Measurements from ENCODE around the gene PERP.

DNA sequence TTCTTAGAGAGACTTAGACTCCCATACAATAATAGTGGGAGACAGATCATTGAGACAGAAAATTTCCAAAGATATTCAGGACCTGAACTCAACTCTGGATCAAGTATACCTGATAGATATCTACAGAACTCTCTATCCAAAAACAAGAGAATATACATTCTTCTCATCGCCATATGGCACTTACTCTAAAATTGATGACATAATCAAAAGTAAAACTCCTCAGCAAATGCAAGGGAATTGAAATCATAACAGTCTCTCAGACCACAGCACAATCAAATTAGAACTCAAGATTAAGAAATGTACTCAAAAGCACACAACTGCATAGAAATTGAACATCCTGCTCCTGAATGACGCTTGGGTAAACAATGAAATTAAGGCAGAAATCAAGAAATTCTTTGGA, 28.7 kb downstream of the PERP start:
- TF ChIP-seq EZH2phosphoT487 (IDR thresholded peaks at IDR 0.05; ENCODE audit: borderline replicate concordance, low read depth): no peak
- TF ChIP-seq ELF1 (IDR thresholded peaks at IDR 0.05): no peak
- TF ChIP-seq CTCF (IDR thresholded peaks at IDR 0.05): no peak
- TF ChIP-seq SMC3 (IDR thresholded peaks at IDR 0.05; ENCODE audit: low read depth, low read length): no peak
- TF ChIP-seq EP300 (IDR thresholded peaks at IDR 0.05; ENCODE audit: borderline replicate concordance in 1 of 2, low read depth in 1 of 2, low read length in 1 of 2): no peak
- TF ChIP-seq GATA2 (CRISPR knock-in tag; IDR thresholded peaks at IDR 0.05): no peak
- no peak for TF ChIP-seq RAD21 (IDR thresholded peaks at IDR 0.05; ENCODE audit: low read length)
- TF ChIP-seq POLR2AphosphoS5 (IDR thresholded peaks at IDR 0.05; ENCODE audit: low read depth, low read length): no peak
- TF ChIP-seq USF2 (IDR thresholded peaks at IDR 0.05; ENCODE audit: borderline replicate concordance, low read depth, low read length): no peak

Measured in SK-N-SH (cell line).